SK-N-SH treated with all-trans-retinoic acid at 6 μM for 48 hours (cell line): ENCODE data around the gene SSR2.

Experiments
- ARNTL ChIP-seq: fragments of 450-650 bp; formaldehyde crosslinking; IDR thresholded peaks from 2 replicates; pipeline ENCODE4 v1.5.0; 2020; ENCODE audit warnings: low read depth, mild to moderate bottlenecking, moderate library complexity, borderline replicate concordance
- GLIS3 ChIP-seq: fragments of 250-450 bp; sonication (Bioruptor Pico); IDR thresholded peaks from 2 replicates; pipeline ENCODE4 v1.5.0; 2020; ENCODE audit warnings: mild to moderate bottlenecking, moderate library complexity
- ZFP30 ChIP-seq: fragments of 450-650 bp; formaldehyde crosslinking; IDR thresholded peaks from 2 replicates; pipeline ENCODE4 v1.5.0; 2022; ENCODE audit warnings: mild to moderate bottlenecking, moderate library complexity
- TF ChIP-seq, protein P1 (sequence below): fragments of 250-450 bp; sonication (Bioruptor Pico); IDR thresholded peaks from 2 replicates; pipeline ENCODE4 v1.5.1; 2020; ENCODE audit warnings: low read depth, mild to moderate bottlenecking, moderate library complexity
- TF ChIP-seq, protein P2 (sequence below): fragments of 250-450 bp; sonication (Bioruptor Pico); IDR thresholded peaks from 2 replicates; pipeline ENCODE4 v1.5.1; 2021; ENCODE audit warnings: mild to moderate bottlenecking, moderate library complexity
- TF ChIP-seq, protein P3 (sequence below): fragments of 250-450 bp; sonication (Bioruptor Pico); IDR thresholded peaks from 2 replicates; pipeline ENCODE4 v1.8.0; 2020; ENCODE audit warnings: mild to moderate bottlenecking, moderate library complexity, borderline replicate concordance

DNA sequence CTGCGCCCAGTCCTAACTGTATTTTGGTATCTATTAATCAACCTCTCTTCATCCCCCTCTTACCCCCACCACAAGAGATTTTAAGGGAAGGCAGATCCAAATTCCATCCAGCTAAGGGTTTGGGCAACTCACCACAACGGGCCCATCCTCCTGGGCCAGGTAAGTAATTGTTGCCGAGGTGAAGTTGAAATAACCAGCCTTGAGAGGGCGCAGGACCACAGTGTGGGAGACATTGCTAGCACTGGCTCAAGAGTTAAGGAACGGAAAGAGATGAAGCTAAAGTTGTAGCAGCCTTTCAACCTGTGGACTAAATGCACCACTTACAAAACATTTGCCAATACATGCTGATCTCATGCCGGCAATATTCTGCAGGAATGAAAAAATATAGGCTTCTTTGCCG lies 5.9 kb downstream of the SSR2 start:
- TF ChIP-seq, protein P1, sequence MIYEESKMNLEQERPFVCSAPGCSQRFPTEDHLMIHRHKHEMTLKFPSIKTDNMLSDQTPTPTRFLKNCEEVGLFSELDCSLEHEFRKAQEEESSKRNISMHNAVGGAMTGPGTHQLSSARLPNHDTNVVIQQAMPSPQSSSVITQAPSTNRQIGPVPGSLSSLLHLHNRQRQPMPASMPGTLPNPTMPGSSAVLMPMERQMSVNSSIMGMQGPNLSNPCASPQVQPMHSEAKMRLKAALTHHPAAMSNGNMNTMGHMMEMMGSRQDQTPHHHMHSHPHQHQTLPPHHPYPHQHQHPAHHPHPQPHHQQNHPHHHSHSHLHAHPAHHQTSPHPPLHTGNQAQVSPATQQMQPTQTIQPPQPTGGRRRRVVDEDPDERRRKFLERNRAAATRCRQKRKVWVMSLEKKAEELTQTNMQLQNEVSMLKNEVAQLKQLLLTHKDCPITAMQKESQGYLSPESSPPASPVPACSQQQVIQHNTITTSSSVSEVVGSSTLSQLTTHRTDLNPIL, result no peak
- TF ChIP-seq, protein P2, sequence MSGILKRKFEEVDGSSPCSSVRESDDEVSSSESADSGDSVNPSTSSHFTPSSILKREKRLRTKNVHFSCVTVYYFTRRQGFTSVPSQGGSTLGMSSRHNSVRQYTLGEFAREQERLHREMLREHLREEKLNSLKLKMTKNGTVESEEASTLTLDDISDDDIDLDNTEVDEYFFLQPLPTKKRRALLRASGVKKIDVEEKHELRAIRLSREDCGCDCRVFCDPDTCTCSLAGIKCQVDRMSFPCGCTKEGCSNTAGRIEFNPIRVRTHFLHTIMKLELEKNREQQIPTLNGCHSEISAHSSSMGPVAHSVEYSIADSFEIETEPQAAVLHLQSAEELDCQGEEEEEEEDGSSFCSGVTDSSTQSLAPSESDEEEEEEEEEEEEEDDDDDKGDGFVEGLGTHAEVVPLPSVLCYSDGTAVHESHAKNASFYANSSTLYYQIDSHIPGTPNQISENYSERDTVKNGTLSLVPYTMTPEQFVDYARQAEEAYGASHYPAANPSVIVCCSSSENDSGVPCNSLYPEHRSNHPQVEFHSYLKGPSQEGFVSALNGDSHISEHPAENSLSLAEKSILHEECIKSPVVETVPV, result no peak
- TF ChIP-seq GLIS3 (no peak), ARNTL (CRISPR knock-in tag) (no peak), ZFP30 (CRISPR knock-in tag) (no peak)
- TF ChIP-seq, protein P3, sequence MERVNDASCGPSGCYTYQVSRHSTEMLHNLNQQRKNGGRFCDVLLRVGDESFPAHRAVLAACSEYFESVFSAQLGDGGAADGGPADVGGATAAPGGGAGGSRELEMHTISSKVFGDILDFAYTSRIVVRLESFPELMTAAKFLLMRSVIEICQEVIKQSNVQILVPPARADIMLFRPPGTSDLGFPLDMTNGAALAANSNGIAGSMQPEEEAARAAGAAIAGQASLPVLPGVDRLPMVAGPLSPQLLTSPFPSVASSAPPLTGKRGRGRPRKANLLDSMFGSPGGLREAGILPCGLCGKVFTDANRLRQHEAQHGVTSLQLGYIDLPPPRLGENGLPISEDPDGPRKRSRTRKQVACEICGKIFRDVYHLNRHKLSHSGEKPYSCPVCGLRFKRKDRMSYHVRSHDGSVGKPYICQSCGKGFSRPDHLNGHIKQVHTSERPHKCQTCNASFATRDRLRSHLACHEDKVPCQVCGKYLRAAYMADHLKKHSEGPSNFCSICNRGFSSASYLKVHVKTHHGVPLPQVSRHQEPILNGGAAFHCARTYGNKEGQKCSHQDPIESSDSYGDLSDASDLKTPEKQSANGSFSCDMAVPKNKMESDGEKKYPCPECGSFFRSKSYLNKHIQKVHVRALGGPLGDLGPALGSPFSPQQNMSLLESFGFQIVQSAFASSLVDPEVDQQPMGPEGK (CRISPR knock-in tag), result no peak
